ENCODE results near the gene CELF4. TPM values are rescaled to one million over a fixed set of nuclear protein-coding genes. Genes with fewer than 3 reads are reported as not detected.

CELF4 gene
- polyA plus RNA-seq, 4 donors = 1.9 to 4.9 (median 3.0) TPM

DNA sequence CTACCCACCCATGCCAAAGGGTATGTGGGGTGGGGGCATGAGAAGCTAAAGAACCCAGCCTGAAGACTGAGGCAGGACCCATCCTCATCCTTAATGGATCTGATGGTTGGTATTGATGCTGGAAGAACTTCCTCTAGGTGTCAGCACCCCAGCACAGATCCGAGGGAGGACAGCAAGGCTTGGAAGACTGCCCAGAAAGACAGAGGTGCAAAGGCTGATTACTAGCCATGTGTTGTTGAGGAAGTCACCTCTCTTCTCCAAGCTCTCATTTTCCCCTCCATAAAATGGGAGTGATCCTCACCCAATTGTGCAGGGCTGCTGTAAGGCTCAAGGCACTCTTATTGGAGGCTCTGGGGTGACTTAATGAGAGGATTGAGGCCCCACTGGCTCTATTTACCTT, 256.5 kb downstream of the CELF4 start:
- DNase-seq (ENCODE audit: low read depth in 4 of 4, low spot score in 2 of 4) = no peak

- DNase-seq (ENCODE audit: low read depth in 4 of 4, low spot score in 2 of 4) = no peak
These were observed 258.4 kb downstream of the CELF4 start for GRCh38 chr18:37307181-37307580.

GRCh38 chr18:37306432-37306831, 259.2 kb downstream of the CELF4 start:
- no peak for DNase-seq (ENCODE audit: low read depth in 4 of 4, low spot score in 2 of 4)

GRCh38 chr18:37305066-37305465, 260.5 kb downstream of the CELF4 start:
- DNase-seq (ENCODE audit: low read depth in 4 of 4, low spot score in 2 of 4) = no peak

GRCh38 chr18:37304012-37304680, 261.5 kb downstream of the CELF4 start:
- DNase-seq (ENCODE audit: low read depth in 4 of 4, low spot score in 2 of 4) = no peak

DNA sequence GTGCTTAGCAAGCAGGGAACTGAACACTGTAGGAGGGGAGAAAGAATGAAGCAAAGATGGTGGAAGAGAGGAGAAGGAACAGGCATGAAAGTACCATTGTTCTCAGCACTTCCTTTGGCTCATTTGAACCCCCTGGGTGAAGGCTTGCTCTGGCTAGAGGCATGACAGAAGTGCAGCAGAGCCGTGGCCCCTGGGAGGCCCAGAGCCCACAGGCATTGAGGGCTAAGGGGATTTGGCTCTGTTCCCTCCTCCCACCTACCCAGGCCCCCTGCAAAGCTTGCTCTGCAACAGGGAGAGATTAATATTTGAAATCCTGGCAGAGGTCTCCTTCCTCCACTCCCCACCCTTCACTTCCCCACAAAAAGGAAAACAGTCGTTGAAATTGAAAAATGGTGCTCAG, 262.6 kb downstream of the CELF4 start:
- no peak for DNase-seq (ENCODE audit: low read depth in 4 of 4, low spot score in 2 of 4)

GRCh38 chr18:37302519-37302918, 263.1 kb downstream of the CELF4 start:
- DNase-seq (ENCODE audit: low read depth in 4 of 4, low spot score in 2 of 4) = no peak

DNA sequence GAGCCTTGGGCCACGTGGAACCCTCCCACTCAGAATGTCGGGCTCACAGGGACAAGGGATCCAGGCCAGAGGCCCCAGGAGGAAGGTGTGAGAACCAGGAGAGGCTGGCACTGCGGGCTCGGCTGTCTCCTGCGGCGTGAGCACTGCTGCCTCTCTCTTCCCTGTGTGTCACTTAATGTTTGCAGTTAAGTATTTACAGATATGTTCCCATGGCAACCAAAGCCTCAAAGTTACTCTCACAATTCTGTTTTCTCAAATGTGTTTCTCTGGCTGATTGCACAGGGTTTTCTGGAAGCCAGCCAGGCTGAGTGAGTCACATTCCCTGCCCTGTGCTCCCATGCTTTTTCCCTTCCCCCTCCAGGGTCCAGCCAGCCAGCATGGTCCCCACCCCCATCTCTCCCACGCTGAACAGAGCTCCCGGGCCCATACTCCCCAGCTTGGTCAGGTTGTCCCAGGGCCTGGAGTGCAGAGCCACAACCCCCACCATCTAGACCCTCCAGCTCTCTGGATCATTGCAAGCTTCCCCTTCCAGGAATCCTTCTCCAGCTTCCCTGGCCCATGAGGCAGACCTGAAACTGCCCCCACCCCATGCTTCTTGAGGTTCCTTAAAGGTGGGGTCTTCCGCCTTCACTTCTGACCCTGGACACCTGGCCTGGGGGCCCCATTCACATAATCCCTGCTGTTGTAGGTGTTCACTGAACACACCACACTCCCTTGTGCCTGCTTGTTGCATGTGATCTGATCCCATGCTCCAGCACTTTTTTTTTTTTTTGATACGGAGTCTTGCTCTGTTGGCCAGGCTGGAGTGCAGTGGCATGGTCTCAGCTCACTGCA, 265.9 kb downstream of the CELF4 start:
- peak; percentile 85 to 97 (median 88) for DNase-seq (ENCODE audit: low read depth in 4 of 4, low spot score in 2 of 4)

GRCh38 chr18:37298816-37299215, 266.8 kb downstream of the CELF4 start:
- no peak for DNase-seq (ENCODE audit: low read depth in 4 of 4, low spot score in 2 of 4)

DNA sequence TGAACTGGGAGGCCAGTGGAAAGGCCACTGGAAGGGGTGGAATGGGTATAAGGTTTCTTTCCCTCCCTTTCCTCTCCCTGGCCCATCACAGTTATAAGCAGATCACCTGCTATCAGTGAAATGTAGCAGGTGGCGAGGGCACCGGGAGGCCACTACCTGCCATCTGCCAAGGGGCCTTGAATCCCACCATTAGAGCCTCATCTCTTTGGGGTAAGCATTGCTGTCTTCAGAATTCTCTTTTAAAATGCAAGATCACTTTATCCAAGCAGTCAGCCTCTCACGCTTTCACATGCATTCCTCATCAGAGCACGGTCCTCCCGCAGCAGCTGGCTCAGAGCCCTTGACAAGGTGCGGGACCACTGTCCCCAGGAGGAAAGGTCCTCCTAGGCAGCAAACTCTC, 268.5 kb downstream of the CELF4 start:
- DNase-seq (ENCODE audit: low read depth in 4 of 4, low spot score in 2 of 4) = no peak

GRCh38 chr18:37294951-37295350, 270.6 kb downstream of the CELF4 start:
- no peak for DNase-seq (ENCODE audit: low read depth in 4 of 4, low spot score in 2 of 4)

- DNase-seq (ENCODE audit: low read depth in 4 of 4, low spot score in 2 of 4) = no peak
These were observed 272.2 kb downstream of the CELF4 start for GRCh38 chr18:37293359-37293758.

GRCh38 chr18:37289423-37289822, 276.2 kb downstream of the CELF4 start:
- no peak for DNase-seq (ENCODE audit: low read depth in 4 of 4, low spot score in 2 of 4)

DNA sequence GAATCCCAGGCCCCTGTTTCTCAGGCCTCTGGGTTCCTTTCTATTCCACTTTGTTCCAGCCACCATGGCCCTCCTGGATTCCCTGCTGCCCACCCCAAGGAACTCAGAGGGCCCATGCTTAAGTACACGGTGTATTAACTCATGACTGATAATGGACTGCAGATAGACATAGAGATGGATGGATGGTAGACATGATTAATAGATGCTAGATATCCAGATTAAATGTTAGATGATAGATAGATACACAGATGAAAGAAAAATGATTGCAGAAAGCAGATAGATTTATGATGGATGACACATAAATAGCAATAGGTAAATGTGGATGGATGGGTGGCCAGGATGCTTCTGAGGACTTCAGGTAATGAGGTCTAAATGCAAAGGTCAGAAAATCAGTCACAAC, 278.0 kb downstream of the CELF4 start:
- DNase-seq (ENCODE audit: low read depth in 4 of 4, low spot score in 2 of 4) = no peak

- DNase-seq (ENCODE audit: low read depth in 4 of 4, low spot score in 2 of 4) = no peak
These were observed 278.8 kb downstream of the CELF4 start for GRCh38 chr18:37286801-37287200.

GRCh38 chr18:37285825-37286224, 279.8 kb downstream of the CELF4 start:
- DNase-seq (ENCODE audit: low read depth in 4 of 4, low spot score in 2 of 4) = no peak

- DNase-seq (ENCODE audit: low read depth in 4 of 4, low spot score in 2 of 4) = no peak
These were observed 281.3 kb downstream of the CELF4 start for GRCh38 chr18:37284260-37284659.

DNA sequence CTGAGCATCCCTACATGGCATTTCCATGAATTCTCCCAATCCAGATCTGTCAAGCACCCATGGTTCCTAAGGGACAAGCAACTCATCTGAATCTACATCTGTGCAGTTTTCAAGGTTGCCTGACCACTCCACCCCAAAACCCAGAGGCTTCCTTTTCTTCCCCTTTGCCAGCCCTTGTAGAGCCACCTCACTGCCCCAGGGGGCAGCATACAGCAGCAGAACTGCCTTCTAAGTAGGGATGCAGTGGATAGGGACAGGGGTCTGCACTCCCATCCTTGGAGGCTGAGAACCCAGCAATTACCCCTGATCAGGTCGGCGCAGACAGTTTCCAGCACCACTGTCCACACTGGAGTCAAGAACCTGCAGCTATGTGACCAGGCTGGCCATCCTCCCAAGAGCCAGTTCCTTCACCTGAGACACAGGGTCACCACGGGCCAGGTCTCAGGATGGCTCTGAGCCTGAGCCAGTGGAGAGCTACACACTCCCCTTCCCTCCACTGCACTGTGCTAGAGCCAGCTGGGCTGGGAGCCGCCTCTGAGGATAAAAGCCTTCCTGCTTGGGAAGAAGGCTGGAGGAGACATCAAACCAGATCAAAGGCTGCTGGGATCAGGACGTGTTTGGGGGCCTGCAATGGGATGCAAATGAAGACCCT, 283.1 kb downstream of the CELF4 start:
- DNase-seq (ENCODE audit: low read depth in 4 of 4, low spot score in 2 of 4) = no peak

DNA sequence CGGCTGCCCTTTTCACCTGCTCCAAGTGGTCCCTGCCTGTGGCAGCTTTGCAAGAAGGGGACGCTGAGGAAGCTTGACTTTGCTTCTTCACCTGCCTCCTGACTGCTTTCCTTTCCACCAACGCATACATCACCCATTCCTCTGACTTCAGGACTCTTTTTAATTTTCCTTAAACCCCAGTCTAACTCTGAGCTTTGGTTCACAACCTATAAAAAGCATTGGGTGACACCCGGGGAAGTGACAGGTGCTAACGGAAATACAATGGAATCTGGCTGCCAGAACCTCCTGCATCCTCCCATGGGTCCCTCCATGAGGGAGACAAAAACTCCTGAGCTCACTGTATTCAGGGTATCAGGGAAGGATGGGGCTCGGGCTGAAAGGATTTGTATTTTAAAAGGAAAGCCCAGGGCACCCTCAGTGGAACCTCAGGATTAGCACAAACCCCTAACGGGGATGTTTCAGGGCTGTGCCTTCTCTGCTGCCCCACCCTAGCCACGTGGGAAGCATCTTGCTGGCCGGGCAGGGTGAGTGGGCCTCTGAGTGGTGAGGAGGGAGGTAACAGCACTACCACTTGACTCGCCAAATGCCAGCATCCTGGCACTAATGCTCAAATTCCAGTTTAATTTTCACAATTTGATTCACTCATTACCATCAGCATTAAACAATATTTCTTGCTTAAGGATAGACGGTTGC, 284.8 kb downstream of the CELF4 start:
- DNase-seq (ENCODE audit: low read depth in 4 of 4, low spot score in 2 of 4) = no peak

DNA sequence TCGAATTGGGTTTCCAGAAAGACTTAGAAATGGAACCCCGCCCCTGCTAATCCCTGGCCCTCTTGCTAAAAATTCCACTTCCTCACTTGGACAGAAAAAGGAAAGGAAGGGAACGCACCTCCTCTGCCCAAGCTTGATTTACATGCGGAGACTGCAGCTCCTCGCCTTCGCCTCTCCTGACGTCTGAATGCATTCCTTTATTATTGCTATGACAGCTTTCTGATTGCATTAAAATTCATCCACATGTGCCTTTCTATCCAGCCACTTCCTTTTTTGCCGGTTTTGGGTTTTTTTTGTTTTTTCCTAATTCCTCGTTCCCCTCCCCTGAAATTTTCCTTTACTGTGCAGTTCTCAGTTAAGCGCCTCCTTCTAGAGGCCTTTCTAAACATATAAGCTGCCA, 287.8 kb downstream of the CELF4 start:
- DNase-seq (ENCODE audit: low read depth in 4 of 4, low spot score in 2 of 4) = no peak
